Panc1 (cell line): Measurements from ENCODE around the gene FCN3. TPM values are rescaled to one million over a fixed set of nuclear protein-coding genes. Genes with fewer than 3 reads are reported as not detected.

Experiments used
- ATAC-seq: fragments of 200-7000 bp; cut with Tn5 transposase; 2 replicates; pipeline ENCODE4 v1.9.1; 2020; ENCODE audit warnings: mild to moderate bottlenecking, moderate library complexity
- BruUV-seq: library from RNA; stranded (reverse); fragments of 400-500 nt; replicated peaks from 2 replicates; lab custom pipeline; 2021; lab: Mats Ljungman, UMichigan
- CTCF ChIA-PET: fragments of 300-600 bp; sonication (Branson Sonifier 250); formaldehyde crosslinking; loops from one replicate; lab custom pipeline; 2022; ENCODE audit warnings: antibody characterized with exemption; lab: Charles Lee
- POLR2A ChIA-PET: fragments of 300-600 bp; sonication (Branson Sonifier 250); formaldehyde crosslinking; loops from one replicate; lab custom pipeline; 2022; ENCODE audit warnings: antibody characterized with exemption; lab: Charles Lee
- DNase-seq: peaks from one replicate; pipeline ENCODE4 v3.0.0-alpha.2; 2010; ENCODE audit warnings: low read depth, low spot score
- H3K27ac ChIP-seq: 2 replicates; pipeline ENCODE4 v1.5.1; 2011; ENCODE audit warnings: mild to moderate bottlenecking, low read length, inconsistent platforms
- H3K27me3 ChIP-seq: fragments of 200-500 bp; sonication (Bioruptor generic); 2 replicates; pipeline ENCODE4 v1.6.0; 2014; ENCODE audit warnings: low read length, inconsistent platforms; ENCODE audit not compliant: control insufficient read depth, insufficient read depth
- H3K36me3 ChIP-seq: fragments of 200-500 bp; sonication (Bioruptor generic); 2 replicates; pipeline ENCODE4 v1.5.1; 2014; ENCODE audit warnings: inconsistent platforms, mild to moderate bottlenecking, low read length, moderate library complexity; ENCODE audit not compliant: control insufficient read depth, insufficient read depth
- H3K4me1 ChIP-seq: 2 replicates; pipeline ENCODE4 v1.5.1; 2011; ENCODE audit warnings: inconsistent platforms, mild to moderate bottlenecking, low read length, moderate library complexity; ENCODE audit not compliant: control insufficient read depth, insufficient read depth
- H3K4me3 ChIP-seq, 2 experiments: 2 replicates each; pipeline ENCODE4 v1.5.1; 2011 to 2012; ENCODE audit warnings: low read depth in 2 of 2, low read length in 2 of 2, mild to moderate bottlenecking in 2 of 2, inconsistent platforms in 1 of 2, moderate library complexity in 1 of 2
- H3K9me3 ChIP-seq: fragments of 200-500 bp; sonication (Bioruptor generic); 2 replicates; pipeline ENCODE4 v1.5.1; 2014; ENCODE audit warnings: low read depth, mild to moderate bottlenecking, inconsistent platforms, low read length, moderate library complexity; ENCODE audit not compliant: control insufficient read depth, insufficient read depth
- POLR2AphosphoS5 ChIP-seq: IDR thresholded peaks from 2 replicates; pipeline ENCODE4 v1.6.1; 2012; ENCODE audit warnings: mild to moderate bottlenecking, low read depth, low read length, moderate library complexity
- SIN3A ChIP-seq: IDR thresholded peaks from 2 replicates; pipeline ENCODE4 v1.6.1; 2012; ENCODE audit warnings: low read depth, mild to moderate bottlenecking, low read length, moderate library complexity, borderline replicate concordance; ENCODE audit not compliant: insufficient read depth
- TCF7L2 ChIP-seq: IDR thresholded peaks from 2 replicates; pipeline ENCODE4 v1.6.1; 2011; ENCODE audit warnings: mild to moderate bottlenecking, low read depth, low read length, inconsistent platforms
- in situ Hi-C: cut with HindIII; loops from 2 replicates; pipeline ENCODE4 v1.10.0; 2016; ENCODE audit warnings: low sequenced_read_pairs, low pct_unique_long_range_greater_than_20kb
- intact Hi-C: fragments of 100-400 bp; cut with micrococcal nuclease; formaldehyde crosslinking; loops from one replicate; pipeline ENCODE4 v1.10.0; 2022; ENCODE audit not compliant: unreplicated experiment
- total RNA-seq: library from RNA; stranded (reverse); gene quantifications from one replicate; pipeline ENCODE4 v1.2.1, GENCODE V29; 2021; ENCODE audit not compliant: unreplicated experiment
- TF ChIP-seq, protein P1 (sequence below): fragments of 450-650 bp; IDR thresholded peaks from 2 replicates; pipeline ENCODE4 v1.5.1; 2017; ENCODE audit warnings: mild to moderate bottlenecking
- TF ChIP-seq, protein P2 (sequence below), 2 experiments: IDR thresholded peaks; 2 replicates each; pipeline ENCODE4 v1.6.1; 2011 to 2012; ENCODE audit warnings: low read depth in 2 of 2, control low read depth in 1 of 2, low read length in 1 of 2, mild to moderate bottlenecking in 1 of 2, moderate library complexity in 1 of 2; ENCODE audit not compliant: insufficient read depth in 1 of 2

Gene FCN3
- total RNA-seq, 1 experiment from 2014 or later, result not detected

DNA sequence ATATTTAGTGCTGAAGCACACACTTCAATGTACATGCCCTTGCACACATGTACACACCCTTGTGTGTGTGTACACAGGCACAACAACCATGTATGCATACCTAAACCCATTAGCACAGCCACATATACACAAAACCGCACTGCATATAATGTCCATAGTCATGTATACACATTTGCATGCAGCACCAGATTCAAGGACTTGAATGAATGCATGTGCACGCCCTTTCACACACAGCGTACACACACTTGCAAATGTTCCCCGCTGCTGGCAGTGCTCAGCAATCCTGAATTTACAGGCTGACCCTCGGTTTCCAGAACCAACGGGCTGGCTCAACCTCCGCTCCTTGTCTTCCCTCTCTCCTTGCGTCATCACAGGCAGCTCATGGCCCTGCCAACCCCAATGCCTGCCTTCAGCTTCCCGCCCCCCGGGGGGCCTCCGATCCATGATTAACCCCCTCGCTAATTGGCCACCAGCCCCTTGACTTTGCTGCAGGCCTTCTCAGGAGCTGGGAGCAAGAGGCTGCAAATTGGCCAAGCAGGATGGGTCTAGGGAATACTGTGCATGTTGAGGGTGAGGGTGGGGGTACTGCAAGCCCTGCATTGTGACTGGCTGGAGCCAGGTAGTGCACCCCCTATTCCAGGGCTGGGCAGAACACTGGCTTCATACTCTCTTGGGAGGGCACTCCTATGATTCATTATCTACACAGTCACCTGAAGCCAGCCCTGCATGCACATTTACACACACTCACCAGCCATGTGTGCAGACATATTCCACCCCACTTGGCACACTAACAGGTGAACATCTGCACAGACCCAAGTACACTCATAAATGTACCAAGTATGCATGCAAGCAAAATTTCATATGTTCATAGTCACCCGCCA lies 25.7 kb upstream of the FCN3 start:
- CTCF ChIA-PET, result no interaction called here
- Histone ChIP-seq H3K9me3 (no peaks in the 10 kb centered on the region), H3K4me1 (no peaks in the 10 kb centered on the region; the same call in 1 of the 2 replicates), H3K27ac (no peak overlapping the region), H3K36me3 (no peaks in the 10 kb centered on the region), H3K4me3 (no peak overlapping the region), H3K27me3 (no peaks in the 10 kb centered on the region)
- intact Hi-C loops, result no loop called here
- DNase-seq (no peak), ATAC-seq (peak; percentile 15; the same call in 1 of the 2 replicates)
- in situ Hi-C loops, result no loop called here
- no TSS peak for BruUV-seq
- POLR2A ChIA-PET, result no interaction called here
- TF ChIP-seq, protein P1, sequence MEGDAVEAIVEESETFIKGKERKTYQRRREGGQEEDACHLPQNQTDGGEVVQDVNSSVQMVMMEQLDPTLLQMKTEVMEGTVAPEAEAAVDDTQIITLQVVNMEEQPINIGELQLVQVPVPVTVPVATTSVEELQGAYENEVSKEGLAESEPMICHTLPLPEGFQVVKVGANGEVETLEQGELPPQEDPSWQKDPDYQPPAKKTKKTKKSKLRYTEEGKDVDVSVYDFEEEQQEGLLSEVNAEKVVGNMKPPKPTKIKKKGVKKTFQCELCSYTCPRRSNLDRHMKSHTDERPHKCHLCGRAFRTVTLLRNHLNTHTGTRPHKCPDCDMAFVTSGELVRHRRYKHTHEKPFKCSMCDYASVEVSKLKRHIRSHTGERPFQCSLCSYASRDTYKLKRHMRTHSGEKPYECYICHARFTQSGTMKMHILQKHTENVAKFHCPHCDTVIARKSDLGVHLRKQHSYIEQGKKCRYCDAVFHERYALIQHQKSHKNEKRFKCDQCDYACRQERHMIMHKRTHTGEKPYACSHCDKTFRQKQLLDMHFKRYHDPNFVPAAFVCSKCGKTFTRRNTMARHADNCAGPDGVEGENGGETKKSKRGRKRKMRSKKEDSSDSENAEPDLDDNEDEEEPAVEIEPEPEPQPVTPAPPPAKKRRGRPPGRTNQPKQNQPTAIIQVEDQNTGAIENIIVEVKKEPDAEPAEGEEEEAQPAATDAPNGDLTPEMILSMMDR, result no peak
- TF ChIP-seq TCF7L2 (no peak), SIN3A (no peak), POLR2AphosphoS5 (no peak)
- TF ChIP-seq, protein P2, sequence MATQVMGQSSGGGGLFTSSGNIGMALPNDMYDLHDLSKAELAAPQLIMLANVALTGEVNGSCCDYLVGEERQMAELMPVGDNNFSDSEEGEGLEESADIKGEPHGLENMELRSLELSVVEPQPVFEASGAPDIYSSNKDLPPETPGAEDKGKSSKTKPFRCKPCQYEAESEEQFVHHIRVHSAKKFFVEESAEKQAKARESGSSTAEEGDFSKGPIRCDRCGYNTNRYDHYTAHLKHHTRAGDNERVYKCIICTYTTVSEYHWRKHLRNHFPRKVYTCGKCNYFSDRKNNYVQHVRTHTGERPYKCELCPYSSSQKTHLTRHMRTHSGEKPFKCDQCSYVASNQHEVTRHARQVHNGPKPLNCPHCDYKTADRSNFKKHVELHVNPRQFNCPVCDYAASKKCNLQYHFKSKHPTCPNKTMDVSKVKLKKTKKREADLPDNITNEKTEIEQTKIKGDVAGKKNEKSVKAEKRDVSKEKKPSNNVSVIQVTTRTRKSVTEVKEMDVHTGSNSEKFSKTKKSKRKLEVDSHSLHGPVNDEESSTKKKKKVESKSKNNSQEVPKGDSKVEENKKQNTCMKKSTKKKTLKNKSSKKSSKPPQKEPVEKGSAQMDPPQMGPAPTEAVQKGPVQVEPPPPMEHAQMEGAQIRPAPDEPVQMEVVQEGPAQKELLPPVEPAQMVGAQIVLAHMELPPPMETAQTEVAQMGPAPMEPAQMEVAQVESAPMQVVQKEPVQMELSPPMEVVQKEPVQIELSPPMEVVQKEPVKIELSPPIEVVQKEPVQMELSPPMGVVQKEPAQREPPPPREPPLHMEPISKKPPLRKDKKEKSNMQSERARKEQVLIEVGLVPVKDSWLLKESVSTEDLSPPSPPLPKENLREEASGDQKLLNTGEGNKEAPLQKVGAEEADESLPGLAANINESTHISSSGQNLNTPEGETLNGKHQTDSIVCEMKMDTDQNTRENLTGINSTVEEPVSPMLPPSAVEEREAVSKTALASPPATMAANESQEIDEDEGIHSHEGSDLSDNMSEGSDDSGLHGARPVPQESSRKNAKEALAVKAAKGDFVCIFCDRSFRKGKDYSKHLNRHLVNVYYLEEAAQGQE (IDR thresholded peaks at IDR 0.05; ENCODE audit: insufficient read depth in 1 of 2, low read depth in 2 of 2, low read length in 1 of 2), result no peak

DNA sequence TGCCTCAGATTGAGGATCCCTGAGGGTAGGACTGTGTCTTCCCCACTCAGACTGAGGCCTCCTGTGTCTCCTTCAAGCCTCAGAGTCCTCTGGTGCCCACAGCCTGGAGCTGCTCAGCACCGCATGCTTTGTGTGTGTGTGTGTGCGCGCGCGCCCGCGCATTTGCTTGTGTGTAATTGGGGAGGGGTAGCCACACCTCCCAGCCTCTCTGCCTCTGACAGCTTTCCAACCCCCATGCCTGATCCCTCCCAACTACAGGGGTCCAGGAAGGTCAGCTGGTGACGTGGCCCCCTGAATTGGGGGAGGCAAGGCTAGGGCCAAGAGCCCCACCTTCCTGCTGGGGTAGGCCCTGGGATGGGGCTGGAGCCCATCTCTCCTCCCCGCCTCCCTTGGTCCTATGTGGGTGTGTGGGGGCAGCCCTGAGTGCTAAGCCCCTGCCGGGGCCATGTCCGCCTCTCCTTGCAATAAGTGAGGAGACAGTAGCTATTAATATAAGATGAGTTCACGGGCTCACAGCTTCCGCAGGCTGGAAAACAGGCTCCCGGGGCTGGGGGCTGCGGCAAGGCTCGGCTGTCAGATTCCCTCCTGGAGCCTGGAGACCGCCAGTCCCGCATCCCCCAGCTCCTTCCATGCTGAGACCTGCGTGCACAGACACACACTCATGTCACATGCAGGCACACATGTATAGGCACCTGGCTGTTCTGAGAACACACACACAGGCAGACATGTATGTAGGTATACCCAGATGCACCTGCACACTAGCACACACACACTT lies 24.8 kb upstream of the FCN3 start:
- BruUV-seq, result no TSS peak
- in situ Hi-C loops, result no loop called here
- no peak for ATAC-seq

More for the DNA sequence above, 24.8 kb upstream of the FCN3 start:
- POLR2A ChIA-PET, result no interaction called here
- H3K9me3 ChIP-seq, result no peaks in the 10 kb centered on the region
- H3K36me3 ChIP-seq, result no peaks in the 10 kb centered on the region
- CTCF ChIA-PET, result no interaction called here
- H3K27ac ChIP-seq, result no peak overlapping the region
- no peak for TF ChIP-seq TCF7L2
- TF ChIP-seq, protein P2 (IDR thresholded peaks at IDR 0.05; ENCODE audit: insufficient read depth in 1 of 2, low read depth in 2 of 2, low read length in 1 of 2), result no peak
- TF ChIP-seq, protein P1, result no peak
- no peak for TF ChIP-seq SIN3A
- TF ChIP-seq POLR2AphosphoS5, result no peak
- no peak overlapping the region for H3K4me3 ChIP-seq
- DNase-seq, result no peak
- H3K4me1 ChIP-seq, result no peaks in the 10 kb centered on the region; the same call in 1 of the 2 replicates
- no peaks in the 10 kb centered on the region for H3K27me3 ChIP-seq
- intact Hi-C loops, result loop anchor here (10.0 kb wide), 1 partner anchor 265 kb away; no protein-coding TSS in a partner anchor
